SK-N-SH treated with all-trans-retinoic acid at 6 μM for 48 hours (cell line): Measurements from ENCODE around the gene ARID4B.

Experiments used
- ATAC-seq: fragments of 200-7000 bp; cut with Tn5 transposase; 3 replicates; pipeline ENCODE4 v1.9.1; 2020; ENCODE audit warnings: mild to moderate bottlenecking, moderate library complexity
- BACH2 ChIP-seq: fragments of 250-450 bp; sonication (Bioruptor Pico); IDR thresholded peaks from 2 replicates; pipeline ENCODE4 v1.9.0; 2021; ENCODE audit warnings: mild to moderate bottlenecking, borderline replicate concordance
- CSDC2 ChIP-seq: fragments of 250-450 bp; sonication (Bioruptor Pico); IDR thresholded peaks from 2 replicates; pipeline ENCODE4 v1.5.0; 2020; ENCODE audit warnings: mild to moderate bottlenecking, moderate library complexity
- ESRRG ChIP-seq: fragments of 250-450 bp; sonication (Bioruptor Pico); IDR thresholded peaks from 2 replicates; pipeline ENCODE4 v1.6.1; 2021; ENCODE audit warnings: mild to moderate bottlenecking
- GLIS3 ChIP-seq: fragments of 250-450 bp; sonication (Bioruptor Pico); IDR thresholded peaks from 2 replicates; pipeline ENCODE4 v1.5.0; 2020; ENCODE audit warnings: mild to moderate bottlenecking, moderate library complexity
- ISL1 ChIP-seq: fragments of 250-450 bp; sonication (Bioruptor Pico); IDR thresholded peaks from 2 replicates; pipeline ENCODE4 v2.1.2; 2022; ENCODE audit warnings: mild to moderate bottlenecking, moderate library complexity
- OSR1 ChIP-seq: fragments of 250-450 bp; sonication (Bioruptor Pico); IDR thresholded peaks from 2 replicates; pipeline ENCODE4 v1.8.0; 2022; ENCODE audit warnings: moderate library complexity, mild to moderate bottlenecking, inconsistent platforms
- PPARA ChIP-seq: fragments of 250-450 bp; sonication (Bioruptor Pico); IDR thresholded peaks from 2 replicates; pipeline ENCODE4 v1.5.0; 2020; ENCODE audit warnings: mild to moderate bottlenecking, borderline replicate concordance
- SNAI2 ChIP-seq: fragments of 250-450 bp; sonication (Bioruptor Pico); IDR thresholded peaks from 2 replicates; pipeline ENCODE4 v1.5.0; 2020; ENCODE audit warnings: mild to moderate bottlenecking, moderate library complexity
- TOX ChIP-seq: fragments of 250-450 bp; sonication (Bioruptor Pico); IDR thresholded peaks from 2 replicates; pipeline ENCODE4 v1.8.0; 2021; ENCODE audit warnings: mild to moderate bottlenecking, moderate library complexity, borderline replicate concordance
- ZC3H10 ChIP-seq: fragments of 250-450 bp; sonication (Bioruptor Pico); IDR thresholded peaks from 2 replicates; pipeline ENCODE4 v1.5.1; 2021; ENCODE audit warnings: mild to moderate bottlenecking, moderate library complexity
- ZFP3 ChIP-seq: fragments of 250-450 bp; sonication (Bioruptor Pico); IDR thresholded peaks from 2 replicates; pipeline ENCODE4 v1.5.0; 2020; ENCODE audit warnings: mild to moderate bottlenecking, moderate library complexity
- ZFP30 ChIP-seq: fragments of 450-650 bp; formaldehyde crosslinking; IDR thresholded peaks from 2 replicates; pipeline ENCODE4 v1.5.0; 2022; ENCODE audit warnings: mild to moderate bottlenecking, moderate library complexity
- ZNF565 ChIP-seq: fragments of 450-650 bp; formaldehyde crosslinking; conservative IDR thresholded peaks from 2 replicates; pipeline ENCODE4 v1.5.0; 2020; ENCODE audit warnings: low read depth, mild to moderate bottlenecking, moderate library complexity
- ZNF70 ChIP-seq: fragments of 450-650 bp; formaldehyde crosslinking; IDR thresholded peaks from 2 replicates; pipeline ENCODE4 v1.5.0; 2020; ENCODE audit warnings: mild to moderate bottlenecking, moderate library complexity
- ZNF8 ChIP-seq: fragments of 450-650 bp; formaldehyde crosslinking; IDR thresholded peaks from 2 replicates; pipeline ENCODE4 v1.5.0; 2020; ENCODE audit warnings: mild to moderate bottlenecking, moderate library complexity
- TF ChIP-seq, protein P1 (sequence below): fragments of 250-450 bp; sonication (Bioruptor Pico); IDR thresholded peaks from 2 replicates; pipeline ENCODE4 v1.5.0; 2020; ENCODE audit warnings: mild to moderate bottlenecking, moderate library complexity
- TF ChIP-seq, protein P2 (sequence below): fragments of 250-450 bp; sonication (Bioruptor Pico); IDR thresholded peaks from 2 replicates; pipeline ENCODE4 v1.5.1; 2021; ENCODE audit warnings: mild to moderate bottlenecking, moderate library complexity
- TF ChIP-seq, protein P3 (sequence below): fragments of 250-450 bp; sonication (Bioruptor Pico); IDR thresholded peaks from 2 replicates; pipeline ENCODE4 v1.5.1; 2020; ENCODE audit warnings: low read depth, mild to moderate bottlenecking, moderate library complexity
- TF ChIP-seq, protein P4 (sequence below): fragments of 250-450 bp; sonication (Bioruptor Pico); IDR thresholded peaks from 2 replicates; pipeline ENCODE4 v1.8.0; 2021; ENCODE audit warnings: low read depth, mild to moderate bottlenecking, moderate library complexity, borderline replicate concordance
- TF ChIP-seq, protein P5 (sequence below): fragments of 250-450 bp; sonication (Bioruptor Pico); IDR thresholded peaks from 2 replicates; pipeline ENCODE4 v1.8.0; 2020; ENCODE audit warnings: mild to moderate bottlenecking, moderate library complexity, borderline replicate concordance

The ARID4B gene

DNA sequence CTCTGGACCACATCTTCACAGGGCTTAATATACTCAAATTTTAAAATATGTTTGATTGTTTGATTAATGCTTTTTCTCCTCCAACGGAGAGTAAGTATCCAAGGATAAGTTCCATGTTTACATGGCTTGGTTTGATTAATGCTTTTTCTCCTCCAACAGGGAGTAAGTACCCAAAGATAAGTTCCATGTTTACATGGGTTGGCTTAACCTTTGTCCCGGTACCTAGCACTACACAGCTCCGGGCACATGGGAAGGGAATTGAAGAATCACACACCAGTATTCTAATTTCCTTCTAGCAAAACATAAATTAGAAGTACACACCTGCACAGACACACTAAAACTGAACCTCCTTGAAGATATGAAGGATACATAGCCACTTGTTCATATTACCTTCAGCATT is 77.5 kb downstream of the ARID4B start (continued):
- TF ChIP-seq PPARA, result no peak
- no peak for TF ChIP-seq ZFP30 (CRISPR knock-in tag)
- TF ChIP-seq ZNF565 (CRISPR knock-in tag), result no peak

DNA sequence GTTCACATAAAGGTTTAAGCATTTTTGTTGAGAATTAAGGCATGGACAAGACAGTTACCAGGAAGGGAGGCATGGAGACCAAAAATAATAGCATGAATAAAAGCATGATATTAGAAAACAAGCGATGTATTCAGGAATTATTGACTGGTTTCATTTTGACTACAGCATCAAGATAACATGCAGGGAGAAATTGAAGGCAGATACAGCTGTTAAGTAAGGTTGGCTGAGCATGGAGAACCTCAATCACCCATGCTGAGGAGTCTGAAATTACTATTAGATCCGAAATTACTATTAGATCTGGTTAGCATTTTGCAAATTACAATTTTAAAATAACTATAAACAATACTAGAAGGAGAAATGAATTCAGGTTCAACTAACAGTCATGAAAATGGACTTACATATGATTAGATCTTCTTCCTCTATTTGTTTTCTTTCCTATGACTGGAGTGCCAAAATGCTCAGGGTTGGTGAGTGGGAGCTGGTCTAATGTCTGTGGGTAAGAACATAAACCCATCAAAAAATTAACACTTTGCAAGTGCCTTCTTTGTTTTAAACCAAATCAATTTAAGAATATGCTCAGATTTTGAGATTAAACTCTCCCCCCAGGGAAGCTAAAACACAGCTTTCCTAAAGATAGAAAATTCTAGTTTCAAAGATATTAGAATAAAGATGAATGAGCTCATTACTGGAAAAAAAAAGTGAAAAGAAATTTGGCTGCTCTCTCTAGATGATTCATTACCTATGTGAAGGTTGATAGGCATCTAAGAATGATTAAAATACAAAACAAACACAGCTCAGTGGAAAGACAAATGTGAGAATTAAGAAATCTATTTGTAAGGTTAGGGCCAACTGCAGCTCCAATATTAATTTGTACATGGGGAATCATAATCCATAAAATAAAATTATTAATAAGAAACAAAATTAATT is 81.7 kb downstream of the ARID4B start:
- ATAC-seq, result no peak
- TF ChIP-seq ISL1, result no peak
- TF ChIP-seq, protein P1, sequence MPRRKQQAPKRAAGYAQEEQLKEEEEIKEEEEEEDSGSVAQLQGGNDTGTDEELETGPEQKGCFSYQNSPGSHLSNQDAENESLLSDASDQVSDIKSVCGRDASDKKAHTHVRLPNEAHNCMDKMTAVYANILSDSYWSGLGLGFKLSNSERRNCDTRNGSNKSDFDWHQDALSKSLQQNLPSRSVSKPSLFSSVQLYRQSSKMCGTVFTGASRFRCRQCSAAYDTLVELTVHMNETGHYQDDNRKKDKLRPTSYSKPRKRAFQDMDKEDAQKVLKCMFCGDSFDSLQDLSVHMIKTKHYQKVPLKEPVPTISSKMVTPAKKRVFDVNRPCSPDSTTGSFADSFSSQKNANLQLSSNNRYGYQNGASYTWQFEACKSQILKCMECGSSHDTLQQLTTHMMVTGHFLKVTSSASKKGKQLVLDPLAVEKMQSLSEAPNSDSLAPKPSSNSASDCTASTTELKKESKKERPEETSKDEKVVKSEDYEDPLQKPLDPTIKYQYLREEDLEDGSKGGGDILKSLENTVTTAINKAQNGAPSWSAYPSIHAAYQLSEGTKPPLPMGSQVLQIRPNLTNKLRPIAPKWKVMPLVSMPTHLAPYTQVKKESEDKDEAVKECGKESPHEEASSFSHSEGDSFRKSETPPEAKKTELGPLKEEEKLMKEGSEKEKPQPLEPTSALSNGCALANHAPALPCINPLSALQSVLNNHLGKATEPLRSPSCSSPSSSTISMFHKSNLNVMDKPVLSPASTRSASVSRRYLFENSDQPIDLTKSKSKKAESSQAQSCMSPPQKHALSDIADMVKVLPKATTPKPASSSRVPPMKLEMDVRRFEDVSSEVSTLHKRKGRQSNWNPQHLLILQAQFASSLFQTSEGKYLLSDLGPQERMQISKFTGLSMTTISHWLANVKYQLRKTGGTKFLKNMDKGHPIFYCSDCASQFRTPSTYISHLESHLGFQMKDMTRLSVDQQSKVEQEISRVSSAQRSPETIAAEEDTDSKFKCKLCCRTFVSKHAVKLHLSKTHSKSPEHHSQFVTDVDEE (CRISPR knock-in tag), result no peak
- TF ChIP-seq ZNF70 (CRISPR knock-in tag), result no peak
- TF ChIP-seq, protein P2, sequence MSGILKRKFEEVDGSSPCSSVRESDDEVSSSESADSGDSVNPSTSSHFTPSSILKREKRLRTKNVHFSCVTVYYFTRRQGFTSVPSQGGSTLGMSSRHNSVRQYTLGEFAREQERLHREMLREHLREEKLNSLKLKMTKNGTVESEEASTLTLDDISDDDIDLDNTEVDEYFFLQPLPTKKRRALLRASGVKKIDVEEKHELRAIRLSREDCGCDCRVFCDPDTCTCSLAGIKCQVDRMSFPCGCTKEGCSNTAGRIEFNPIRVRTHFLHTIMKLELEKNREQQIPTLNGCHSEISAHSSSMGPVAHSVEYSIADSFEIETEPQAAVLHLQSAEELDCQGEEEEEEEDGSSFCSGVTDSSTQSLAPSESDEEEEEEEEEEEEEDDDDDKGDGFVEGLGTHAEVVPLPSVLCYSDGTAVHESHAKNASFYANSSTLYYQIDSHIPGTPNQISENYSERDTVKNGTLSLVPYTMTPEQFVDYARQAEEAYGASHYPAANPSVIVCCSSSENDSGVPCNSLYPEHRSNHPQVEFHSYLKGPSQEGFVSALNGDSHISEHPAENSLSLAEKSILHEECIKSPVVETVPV, result no peak
- no peak for TF ChIP-seq ZFP3 (CRISPR knock-in tag)
- TF ChIP-seq OSR1 (CRISPR knock-in tag), result no peak
- TF ChIP-seq, protein P3, sequence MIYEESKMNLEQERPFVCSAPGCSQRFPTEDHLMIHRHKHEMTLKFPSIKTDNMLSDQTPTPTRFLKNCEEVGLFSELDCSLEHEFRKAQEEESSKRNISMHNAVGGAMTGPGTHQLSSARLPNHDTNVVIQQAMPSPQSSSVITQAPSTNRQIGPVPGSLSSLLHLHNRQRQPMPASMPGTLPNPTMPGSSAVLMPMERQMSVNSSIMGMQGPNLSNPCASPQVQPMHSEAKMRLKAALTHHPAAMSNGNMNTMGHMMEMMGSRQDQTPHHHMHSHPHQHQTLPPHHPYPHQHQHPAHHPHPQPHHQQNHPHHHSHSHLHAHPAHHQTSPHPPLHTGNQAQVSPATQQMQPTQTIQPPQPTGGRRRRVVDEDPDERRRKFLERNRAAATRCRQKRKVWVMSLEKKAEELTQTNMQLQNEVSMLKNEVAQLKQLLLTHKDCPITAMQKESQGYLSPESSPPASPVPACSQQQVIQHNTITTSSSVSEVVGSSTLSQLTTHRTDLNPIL, result no peak
- no peak for TF ChIP-seq BACH2
- TF ChIP-seq ESRRG (CRISPR knock-in tag), result no peak
- TF ChIP-seq CSDC2, result no peak
- no peak for TF ChIP-seq GLIS3 (CRISPR knock-in tag)
- TF ChIP-seq ZFP30 (CRISPR knock-in tag), result no peak

DNA sequence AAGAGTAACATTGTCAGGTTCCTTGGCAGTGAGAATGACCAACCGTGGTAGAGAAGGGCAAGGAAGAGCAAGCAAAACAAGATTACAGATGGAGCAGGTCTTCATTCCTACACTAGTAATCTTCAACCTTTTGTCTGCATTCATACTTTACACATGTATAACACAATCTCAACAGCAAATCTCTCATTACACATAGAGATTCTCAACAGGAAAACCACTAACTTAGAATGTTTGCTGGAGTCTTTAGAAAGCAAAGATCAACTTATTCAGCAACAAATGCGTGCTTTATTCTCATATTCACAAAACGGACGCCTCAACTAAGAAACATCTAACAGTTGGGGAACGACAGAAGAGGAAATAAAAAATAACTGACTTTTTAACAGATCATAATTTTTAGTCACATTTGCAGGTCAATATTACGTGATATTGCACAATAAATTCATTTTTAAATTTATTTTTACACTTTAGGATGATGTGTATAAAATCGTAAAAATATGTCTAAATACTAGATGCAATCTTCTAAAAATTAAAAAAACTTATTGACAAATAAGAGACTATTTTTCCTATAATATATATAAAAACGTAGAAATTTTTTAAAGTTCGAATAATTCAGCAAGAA is 82.9 kb downstream of the ARID4B start:
- ATAC-seq, result no peak
- TF ChIP-seq ZNF8 (CRISPR knock-in tag) (no peak), ZNF565 (CRISPR knock-in tag) (no peak), SNAI2 (no peak), OSR1 (CRISPR knock-in tag) (no peak), ISL1 (no peak), ZFP3 (CRISPR knock-in tag) (no peak), PPARA (no peak), ESRRG (CRISPR knock-in tag) (no peak), ZC3H10 (CRISPR knock-in tag) (no peak), TOX (CRISPR knock-in tag) (no peak)
- TF ChIP-seq, protein P4, sequence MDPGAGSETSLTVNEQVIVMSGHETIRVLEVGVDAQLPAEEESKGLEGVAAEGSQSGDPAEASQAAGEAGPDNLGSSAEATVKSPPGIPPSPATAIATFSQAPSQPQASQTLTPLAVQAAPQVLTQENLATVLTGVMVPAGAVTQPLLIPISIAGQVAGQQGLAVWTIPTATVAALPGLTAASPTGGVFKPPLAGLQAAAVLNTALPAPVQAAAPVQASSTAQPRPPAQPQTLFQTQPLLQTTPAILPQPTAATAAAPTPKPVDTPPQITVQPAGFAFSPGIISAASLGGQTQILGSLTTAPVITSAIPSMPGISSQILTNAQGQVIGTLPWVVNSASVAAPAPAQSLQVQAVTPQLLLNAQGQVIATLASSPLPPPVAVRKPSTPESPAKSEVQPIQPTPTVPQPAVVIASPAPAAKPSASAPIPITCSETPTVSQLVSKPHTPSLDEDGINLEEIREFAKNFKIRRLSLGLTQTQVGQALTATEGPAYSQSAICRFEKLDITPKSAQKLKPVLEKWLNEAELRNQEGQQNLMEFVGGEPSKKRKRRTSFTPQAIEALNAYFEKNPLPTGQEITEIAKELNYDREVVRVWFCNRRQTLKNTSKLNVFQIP, result no peak
- TF ChIP-seq, protein P5, sequence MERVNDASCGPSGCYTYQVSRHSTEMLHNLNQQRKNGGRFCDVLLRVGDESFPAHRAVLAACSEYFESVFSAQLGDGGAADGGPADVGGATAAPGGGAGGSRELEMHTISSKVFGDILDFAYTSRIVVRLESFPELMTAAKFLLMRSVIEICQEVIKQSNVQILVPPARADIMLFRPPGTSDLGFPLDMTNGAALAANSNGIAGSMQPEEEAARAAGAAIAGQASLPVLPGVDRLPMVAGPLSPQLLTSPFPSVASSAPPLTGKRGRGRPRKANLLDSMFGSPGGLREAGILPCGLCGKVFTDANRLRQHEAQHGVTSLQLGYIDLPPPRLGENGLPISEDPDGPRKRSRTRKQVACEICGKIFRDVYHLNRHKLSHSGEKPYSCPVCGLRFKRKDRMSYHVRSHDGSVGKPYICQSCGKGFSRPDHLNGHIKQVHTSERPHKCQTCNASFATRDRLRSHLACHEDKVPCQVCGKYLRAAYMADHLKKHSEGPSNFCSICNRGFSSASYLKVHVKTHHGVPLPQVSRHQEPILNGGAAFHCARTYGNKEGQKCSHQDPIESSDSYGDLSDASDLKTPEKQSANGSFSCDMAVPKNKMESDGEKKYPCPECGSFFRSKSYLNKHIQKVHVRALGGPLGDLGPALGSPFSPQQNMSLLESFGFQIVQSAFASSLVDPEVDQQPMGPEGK (CRISPR knock-in tag), result no peak
- TF ChIP-seq, protein P1 (CRISPR knock-in tag), result no peak
